HG03469 (cell line): ENCODE data around the gene ATP8A1.
A peak's percentile ranks its signal among the peaks of the same experiment; 100 is the strongest.
"Not testable (repeated sequence)": the region's sequence is repeated elsewhere in the genome, so short reads cannot be mapped to it uniquely, and the experiment has no call there.

Experiments used
- ATAC-seq: cut with Tn5 transposase; IDR thresholded peaks from one replicate; pipeline ENCODE4 v1.9.1; 2021; ENCODE audit warnings: mild to moderate bottlenecking, moderate library complexity, moderate number of reproducible peaks; ENCODE audit not compliant: unreplicated experiment

The ATP8A1 gene

GRCh38 chr4:42513748-42514492 is 143.0 kb downstream of the ATP8A1 start:
- ATAC-seq, result no peak

GRCh38 chr4:42512226-42512625 is 144.7 kb downstream of the ATP8A1 start:
- no peak for ATAC-seq

- ATAC-seq, result no peak
These were observed 146.7 kb downstream of the ATP8A1 start for GRCh38 chr4:42510225-42510624.

- ATAC-seq, result no peak
These were observed 155.1 kb downstream of the ATP8A1 start for GRCh38 chr4:42501624-42502401.

- no peak for ATAC-seq
These were observed 158.9 kb downstream of the ATP8A1 start for GRCh38 chr4:42498040-42498439.

- no peak for ATAC-seq
These were observed 159.6 kb downstream of the ATP8A1 start for GRCh38 chr4:42497142-42497910.

- no peak for ATAC-seq
These were observed 163.9 kb downstream of the ATP8A1 start for GRCh38 chr4:42492962-42493361.

GRCh38 chr4:42490015-42490414 is 166.9 kb downstream of the ATP8A1 start:
- ATAC-seq, result no peak

GRCh38 chr4:42489095-42489494 is 167.8 kb downstream of the ATP8A1 start:
- peak; percentile 58 for ATAC-seq

GRCh38 chr4:42488554-42488953 is 168.4 kb downstream of the ATP8A1 start:
- ATAC-seq, result no peak

GRCh38 chr4:42488114-42488513 is 168.8 kb downstream of the ATP8A1 start:
- peak; percentile 91 for ATAC-seq

GRCh38 chr4:42487230-42487629 is 169.7 kb downstream of the ATP8A1 start:
- no peak for ATAC-seq

- not testable (repeated sequence) for ATAC-seq
These were observed 170.7 kb downstream of the ATP8A1 start for GRCh38 chr4:42486156-42486555.

- ATAC-seq, result no peak
These were observed 172.3 kb downstream of the ATP8A1 start for GRCh38 chr4:42484630-42485029.

- no peak for ATAC-seq
These were observed 173.2 kb downstream of the ATP8A1 start for GRCh38 chr4:42483426-42484379.

- ATAC-seq, result no peak
These were observed 174.2 kb downstream of the ATP8A1 start for GRCh38 chr4:42482516-42483327.

GRCh38 chr4:42480717-42481116 is 176.2 kb downstream of the ATP8A1 start:
- ATAC-seq, result no peak

GRCh38 chr4:42480281-42480680 is 176.6 kb downstream of the ATP8A1 start:
- no peak for ATAC-seq

GRCh38 chr4:42478946-42479345 is 178.0 kb downstream of the ATP8A1 start:
- no peak for ATAC-seq
